HepG2 (cell line): Measurements from ENCODE around the gene POFUT1. TPM values are rescaled to one million over a fixed set of nuclear protein-coding genes. Genes with fewer than 3 reads are reported as not detected.
"Not testable (repeated sequence)": the region's sequence is repeated elsewhere in the genome, so short reads cannot be mapped to it uniquely, and the experiment has no call there.

Experiments used
- ATAC-seq: fragments of 200-7000 bp; cut with Tn5 transposase; 3 replicates; pipeline ENCODE4 v1.9.1; 2020; ENCODE audit warnings: mild to moderate bottlenecking, moderate library complexity
- BruUV-seq: library from RNA; stranded (reverse); fragments of 400-500 nt; replicated peaks from 2 replicates; lab custom pipeline; 2021; lab: Mats Ljungman, UMichigan
- CTCF ChIA-PET: fragments of 300-600 bp; formaldehyde crosslinking; extraction: SDS; loops from one replicate; lab custom pipeline; 2021; ENCODE audit warnings: low total read pairs, inconsistent platforms, low intra/inter-chr PET ratio; lab: Yijun Ruan, JAX
- POLR2A ChIA-PET: fragments of 350-600 bp; sonication (Branson Sonifier 250); formaldehyde crosslinking; loops from one replicate; lab custom pipeline; 2020; ENCODE audit warnings: antibody characterized with exemption, inconsistent platforms; lab: Yijun Ruan, JAX
- DNase-seq: peaks from one replicate; pipeline ENCODE4 v3.0.0-alpha.2; 2015; ENCODE audit warnings: low spot score
- FAIRE-seq: peaks from 3 replicates; lab custom pipeline; 2011; peaks lifted over from hg19 to GRCh38; lab: Jason Lieb, UNC
- H2AFZ ChIP-seq: one replicate; pipeline ENCODE4 v1.6.1; 2011; ENCODE audit warnings: low read length, inconsistent platforms
- H3K27ac ChIP-seq: fragments of 300-600 bp; 3 replicates; pipeline ENCODE4 v1.8.0; 2011; ENCODE audit warnings: mixed run types, mild to moderate bottlenecking, mixed read lengths, low read length, inconsistent platforms; ENCODE audit not compliant: insufficient read depth; ENCODE audit errors: extremely low read length
- H3K27me3 ChIP-seq, 2 experiments: fragments of 200-600 bp in 1 of 2; 2 replicates in 1 of 2; 3 replicates in 1 of 2; pipeline versions ENCODE4 v1.6.0 to v1.8.0; 2011; ENCODE audit warnings: low read length in 2 of 2, mild to moderate bottlenecking in 2 of 2, moderate library complexity in 2 of 2, inconsistent platforms in 1 of 2; ENCODE audit not compliant: insufficient read depth in 2 of 2, control insufficient read depth in 1 of 2
- H3K36me3 ChIP-seq, 2 experiments: fragments of 200-600 bp in 1 of 2; replicated peaks in 1 of 2; 2 replicates in 1 of 2; 3 replicates in 1 of 2; pipeline versions ENCODE4 v1.5.1 to v1.8.0; 2011; ENCODE audit warnings: low read length in 2 of 2, inconsistent platforms in 1 of 2; ENCODE audit not compliant: insufficient read depth in 2 of 2, control insufficient read depth in 1 of 2
- H3K4me1 ChIP-seq: 2 replicates; pipeline ENCODE4 v1.5.1; 2012; ENCODE audit warnings: low read length, inconsistent platforms; ENCODE audit not compliant: insufficient read depth
- H3K4me2 ChIP-seq: 2 replicates; pipeline ENCODE4 v1.6.0; 2011; ENCODE audit warnings: low read depth, low read length, inconsistent platforms
- H3K4me3 ChIP-seq, 3 experiments: fragments of 200-600 bp in 1 of 3; sonication (generic), shearing (Covaris generic) in 1 of 3; replicated peaks in 1 of 3; 2 replicates each; pipeline ENCODE4 v1.5.1; 2011 to 2016; ENCODE audit warnings: low read length in 3 of 3, inconsistent platforms in 2 of 3, low read depth in 2 of 3, mild to moderate bottlenecking in 2 of 3, control low read depth in 1 of 3, mixed read lengths in 1 of 3; ENCODE audit not compliant: insufficient read depth in 1 of 3
- H3K79me2 ChIP-seq: one replicate; pipeline ENCODE4 v1.6.1; 2011; ENCODE audit warnings: low read length, inconsistent platforms; ENCODE audit not compliant: insufficient read depth
- H3K9ac ChIP-seq: 2 replicates; pipeline ENCODE4 v1.6.0; 2011; ENCODE audit warnings: mild to moderate bottlenecking, low read depth, low read length, inconsistent platforms; ENCODE audit not compliant: insufficient read depth
- H3K9me3 ChIP-seq: 2 replicates; pipeline ENCODE4 v1.5.1; 2012; ENCODE audit warnings: mild to moderate bottlenecking, low read length
- H4K20me1 ChIP-seq: 2 replicates; pipeline ENCODE4 v1.6.0; 2011; ENCODE audit warnings: inconsistent platforms, mild to moderate bottlenecking, low read length, moderate library complexity; ENCODE audit not compliant: insufficient read depth
- ADNP ChIP-seq: sonication (generic); formaldehyde crosslinking; IDR thresholded peaks from 2 replicates; pipeline ENCODE4 v1.4.0; 2020; ENCODE audit warnings: missing genetic modification reagents
- CHD4 ChIP-seq: fragments of 200-600 bp; sonication (generic); IDR thresholded peaks from 2 replicates; pipeline ENCODE4 v1.7.0; 2017; ENCODE audit warnings: mild to moderate bottlenecking, low read length, borderline replicate concordance
- HBP1 ChIP-seq: IDR thresholded peaks from 2 replicates; pipeline ENCODE4 v1.6.1; 2016; ENCODE audit warnings: low read depth, control low read depth
- HCFC1 ChIP-seq: fragments of 150-350 bp; IDR thresholded peaks from 2 replicates; pipeline ENCODE4 v1.6.1; 2014; ENCODE audit warnings: low read depth, low read length
- HDAC2 ChIP-seq: sonication (generic); formaldehyde crosslinking; IDR thresholded peaks from 2 replicates; pipeline ENCODE4 v1.4.0; 2020; ENCODE audit warnings: missing genetic modification reagents
- KDM1A ChIP-seq: IDR thresholded peaks from 2 replicates; pipeline ENCODE4 v1.6.1; 2016; ENCODE audit warnings: missing compliant biosample characterization
- MAX ChIP-seq: IDR thresholded peaks from 2 replicates; pipeline ENCODE4 v1.6.1; 2012; ENCODE audit warnings: inconsistent platforms
- MIXL1 ChIP-seq: IDR thresholded peaks from 2 replicates; pipeline ENCODE4 v1.6.1; 2016
- RCOR2 ChIP-seq: IDR thresholded peaks from 2 replicates; pipeline ENCODE4 v1.6.1; 2016; ENCODE audit warnings: missing biosample characterization, missing genetic modification reagents
- TFE3 ChIP-seq: IDR thresholded peaks from 2 replicates; pipeline ENCODE4 v1.6.1; 2016
- ZMYM2 ChIP-seq: sonication (generic); formaldehyde crosslinking; IDR thresholded peaks from 2 replicates; pipeline ENCODE4 v1.8.0; 2022; ENCODE audit warnings: mild to moderate bottlenecking, missing genetic modification reagents
- ZMYM3 ChIP-seq: sonication (generic); formaldehyde crosslinking; IDR thresholded peaks from 2 replicates; pipeline ENCODE4 v1.5.1; 2020; ENCODE audit warnings: mild to moderate bottlenecking, missing genetic modification reagents
- ZMYM4 ChIP-seq: sonication (generic); formaldehyde crosslinking; IDR thresholded peaks from 2 replicates; pipeline ENCODE4 v1.8.1; 2023; ENCODE audit warnings: mild to moderate bottlenecking, missing genetic modification reagents
- ZNF121 ChIP-seq: sonication (generic); formaldehyde crosslinking; IDR thresholded peaks from 2 replicates; pipeline ENCODE4 v1.5.0; 2020; ENCODE audit warnings: mild to moderate bottlenecking, missing genetic modification reagents
- ZNF263 ChIP-seq: sonication (generic); formaldehyde crosslinking; IDR thresholded peaks from 2 replicates; pipeline ENCODE4 v1.4.0; 2020; ENCODE audit warnings: missing genetic modification reagents
- ZNF629 ChIP-seq: sonication (generic); formaldehyde crosslinking; conservative IDR thresholded peaks from 2 replicates; pipeline ENCODE4 v1.5.0; 2020; ENCODE audit warnings: missing genetic modification reagents
- WGBS: methylation state at CpG from one replicate; pipeline ENCODE4 v1.1.6; 2017; ENCODE audit warnings: low lambda C conversion rate; 5-methylcytosine and 5-hydroxymethylcytosine counted together
- in situ Hi-C: cut with HindIII; loops from 2 replicates; pipeline ENCODE4 v1.10.0; 2017; ENCODE audit warnings: low pct_unique_long_range_greater_than_20kb; ENCODE audit not compliant: extremely low pct_ligation_motif_present
- intact Hi-C: fragments of 100-400 bp; cut with micrococcal nuclease; formaldehyde crosslinking; loops from one replicate; pipeline ENCODE4 v1.10.0; 2022; ENCODE audit not compliant: unreplicated experiment
- polyA plus RNA-seq, 8 experiments: library from polyadenylated mRNA; depleted of rRNA in 3 of 8; stranded (reverse) in 7 of 8; unstranded in 1 of 8; fragments of >200 nt; fragmentation: Illumina TruSeq in 4 of 8; extraction: Trizol in 4 of 8; gene quantifications; 2 replicates each; pipeline versions ENCODE4 v1.2.1 to v1.2.3, GENCODE V29; 2011 to 2016; ENCODE audit warnings: low read depth in 4 of 8, missing spikeins in 1 of 8, mixed read lengths in 1 of 8; ENCODE audit not compliant: insufficient read depth in 1 of 8
- total RNA-seq, 5 experiments: library from RNA; depleted of rRNA; stranded (reverse); fragments of >200 nt; fragmentation: Illumina TruSeq; extraction: Trizol; gene quantifications; 2 replicates each; pipeline ENCODE4 v1.2.3, GENCODE V29; 2016; ENCODE audit warnings: low read depth in 1 of 5

The POFUT1 gene
- total and polyA plus RNA-seq, 2 of the 13 experiments (the other 11 are each of a cell fraction or from before 2014, with no cell fraction given) = 35.5 to 58.3 TPM

GRCh38 chr20:32252189-32252588, 44.5 kb downstream of the POFUT1 start:
- FAIRE-seq (no peak), ATAC-seq (no peak), DNase-seq (no peak)
- H3K27ac ChIP-seq = no peak overlapping the region
- H2AFZ ChIP-seq = no peak overlapping the region
- no peak overlapping the region for H3K4me2 ChIP-seq
- POLR2A ChIA-PET = no interaction called here
- no peaks in the 10 kb centered on the region for H4K20me1 ChIP-seq
- intact Hi-C loops = no loop called here
- no TSS peak for BruUV-seq
- in situ Hi-C loops = no loop called here
- no peak overlapping the region for H3K4me3 ChIP-seq
- H3K79me2 ChIP-seq = no peaks in the 10 kb centered on the region
- no peak overlapping the region for H3K9ac ChIP-seq
- H3K4me1 ChIP-seq = peaks cover 46% of the 10 kb centered on the region
- WGBS = 81% methylated on average over 6 of the region's 6 CpGs
- TF ChIP-seq HCFC1 = no peak
- no peaks in the 10 kb centered on the region for H3K36me3 ChIP-seq
- H3K27me3 ChIP-seq = no peaks in the 10 kb centered on the region
- CTCF ChIA-PET = no interaction called here
- no peaks in the 10 kb centered on the region for H3K9me3 ChIP-seq

GRCh38 chr20:32260973-32261372, 53.3 kb downstream of the POFUT1 start:
- H3K9ac ChIP-seq, H4K20me1 ChIP-seq, in situ Hi-C loops, H3K79me2 ChIP-seq, intact Hi-C loops, FAIRE-seq, H3K27me3 ChIP-seq, H3K4me3 ChIP-seq, H3K36me3 ChIP-seq, H3K27ac ChIP-seq, BruUV-seq, H3K9me3 ChIP-seq, CTCF ChIA-PET: not testable (repeated sequence)
- H3K4me2 ChIP-seq = peak overlapping the region; percentile 50
- POLR2A ChIA-PET = interaction anchor here (1.1 to 2.2 kb wide), 3 partner anchors 10 to 51 kb away, joined by 3 to 6 read pairs (median 4); no protein-coding TSS in a partner anchor
- ATAC-seq (peak; percentile 22), DNase-seq (peak; percentile 50)
- peak overlapping the region; percentile 20 for H2AFZ ChIP-seq
- H3K4me1 ChIP-seq = peaks cover 54% of the 10 kb centered on the region
- 69% methylated on average over 10 of the region's 10 CpGs for WGBS
- peak; percentile 82; the same call in 1 of the 2 replicates for TF ChIP-seq CHD4
- peak; percentile 35; the same call in 1 of the 2 replicates for TF ChIP-seq TFE3 (CRISPR knock-in tag)
- TF ChIP-seq MAX = 0 out of 2 replicates have a peak, but pooled peaks have one; percentile 20
- peak; percentile 69; the same call in 1 of the 2 replicates for TF ChIP-seq ZMYM2 (CRISPR knock-in tag)
- peak; percentile 97 for TF ChIP-seq ADNP (CRISPR knock-in tag)
- 0 out of 2 replicates have a peak, but pooled peaks have one; percentile 41 for TF ChIP-seq HDAC2 (CRISPR knock-in tag)
- TF ChIP-seq ZMYM3 (CRISPR knock-in tag) = peak; percentile 99
- peak; percentile 99 for TF ChIP-seq ZNF629
- 0 out of 2 replicates have a peak, but pooled peaks have one; percentile 38 for TF ChIP-seq HBP1 (CRISPR knock-in tag)
- 0 out of 2 replicates have a peak, but pooled peaks have one; percentile 25 for TF ChIP-seq ZNF263 (CRISPR knock-in tag)
- TF ChIP-seq ZNF121 (CRISPR knock-in tag) = 0 out of 2 replicates have a peak, but pooled peaks have one; percentile 31
- 0 out of 2 replicates have a peak, but pooled peaks have one; percentile 43 for TF ChIP-seq MIXL1 (CRISPR knock-in tag)
- peak; percentile 85; the same call in 1 of the 2 replicates for TF ChIP-seq RCOR2 (CRISPR knock-in tag)
- TF ChIP-seq KDM1A (CRISPR knock-in tag) = peak; percentile 94
- peak; percentile 27; the same call in 1 of the 2 replicates for TF ChIP-seq ZMYM4 (CRISPR knock-in tag)
